Measurements from ENCODE around the gene MICOS13. TPM values are rescaled to one million over a fixed set of nuclear protein-coding genes. Genes with fewer than 3 reads are reported as not detected.

MICOS13 gene
- total and polyA plus RNA-seq, 10 of the 15 experiments (the other 5 are each of a cell fraction or from before 2014, with no cell fraction given), result 9.4 to 211 (median 51.3) TPM

DNA sequence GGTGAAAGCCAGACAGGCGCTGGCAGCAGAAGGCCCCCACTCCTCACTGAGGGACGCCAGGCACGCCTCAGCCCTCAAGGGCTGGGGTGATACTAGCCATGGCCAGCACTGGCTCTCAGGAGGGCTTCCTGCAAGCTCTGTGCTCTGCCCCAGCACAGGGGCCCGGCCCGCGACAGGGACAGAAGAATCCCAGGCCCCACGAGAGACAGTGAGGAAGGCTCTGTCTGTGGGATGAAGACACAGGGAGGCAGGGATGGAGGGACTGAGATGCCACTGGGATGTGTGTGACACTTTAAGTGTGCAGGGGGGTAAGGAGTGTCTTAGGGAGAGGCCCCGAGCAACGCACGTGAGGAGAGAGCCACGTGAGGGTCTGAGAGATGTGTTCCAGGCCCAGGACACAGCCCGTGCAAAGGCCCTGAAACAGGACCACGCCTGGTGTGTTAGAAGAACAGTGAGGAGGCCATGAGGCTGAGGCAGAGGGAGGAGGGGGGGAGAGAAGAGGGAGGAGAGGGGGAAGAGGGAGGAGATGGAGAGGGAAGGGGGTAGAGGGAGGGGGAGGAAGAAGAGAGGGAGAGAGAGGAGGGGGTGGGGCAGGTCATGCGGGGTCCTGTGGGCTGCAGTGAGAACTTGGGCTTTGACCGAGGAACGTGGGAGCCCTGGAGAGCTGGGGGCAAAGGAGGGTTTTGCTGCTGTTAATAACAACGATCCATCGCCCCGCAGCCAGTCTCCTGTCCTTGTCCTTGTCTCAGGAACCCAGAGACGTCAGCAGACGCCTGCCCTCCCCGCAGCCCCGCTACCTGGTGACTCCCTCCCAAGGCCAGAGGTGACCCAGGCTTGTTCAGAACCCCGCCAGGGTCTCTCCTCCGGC lies 16.9 kb upstream of the MICOS13 start:
- intact Hi-C loops (cut with micrococcal nuclease; ENCODE audit: unreplicated experiment) (no loop called here), in situ Hi-C loops (cut with MboI) (no loop called here)
- ATAC-seq (no peak), FAIRE-seq (no peak), DNase-seq (ENCODE audit: low read depth, low spot score) (no peak)
- CTCF ChIA-PET, result interaction anchor here (3.4 kb wide), 1 partner anchor 8 kb away, joined by 18 read pairs; the partner anchor contains the start of gene RPL36
- H3K36me3 ChIP-seq (ENCODE audit: control insufficient read depth in 2 of 2, insufficient read depth in 2 of 2, low read length in 1 of 2), result peaks cover 17 to 59% of the 10 kb centered on the region in 2 experiments
- H3K27ac ChIP-seq (ENCODE audit: control insufficient read depth, insufficient read depth), result no peak overlapping the region
- POLR2A ChIA-PET, result interaction anchor here (0.6 kb wide), 1 partner anchor 452 kb away, joined by 4 read pairs; no protein-coding TSS in a partner anchor
- H3K9me3 ChIP-seq (replicated peaks; ENCODE audit: control insufficient read depth, insufficient read depth, low read length), result no peaks in the 10 kb centered on the region
- no TSS peak for BruUV-seq (replicated peaks)
- no peak overlapping the region for H3K4me2 ChIP-seq (ENCODE audit: control insufficient read depth, insufficient read depth)
- H3K9ac ChIP-seq (ENCODE audit: control insufficient read depth, insufficient read depth, low read length), result no peak overlapping the region
- peaks cover 24% of the 10 kb centered on the region for H3K79me2 ChIP-seq (ENCODE audit: control insufficient read depth, insufficient read depth, low read length)
- H3K27me3 ChIP-seq (replicated peaks in 1 of 2; ENCODE audit: control insufficient read depth in 2 of 2, insufficient read depth in 2 of 2, low read length in 1 of 2), result no peaks in the 10 kb centered on the region
- no peak overlapping the region for H3K4me3 ChIP-seq
- RAD21 ChIA-PET (ENCODE audit: unreplicated experiment), result no interaction called here
- peaks cover 10% of the 10 kb centered on the region for H3K4me1 ChIP-seq (ENCODE audit: control insufficient read depth, insufficient read depth, low read length)
- no peaks in the 10 kb centered on the region; the same call in 1 of the 2 replicates for H4K20me1 ChIP-seq (ENCODE audit: control insufficient read depth, insufficient read depth)
- TF ChIP-seq ZNF24 (IDR thresholded peaks at IDR 0.05), result no peak
- no peak for TF ChIP-seq MXI1 (IDR thresholded peaks at IDR 0.05; ENCODE audit: low read depth, low read length)
- TF ChIP-seq BCL3 (IDR thresholded peaks at IDR 0.05; ENCODE audit: borderline replicate concordance, insufficient read depth, low read depth, low read length, poor library complexity, severe bottlenecking), result peak; percentile 66
- peak; percentile 43 for TF ChIP-seq POLR2A (IDR thresholded peaks at IDR 0.05; ENCODE audit: low read depth, low read length)
- TF ChIP-seq NR2F1 (conservative IDR thresholded peaks at IDR 0.05), result no peak
- peak; percentile 25; the same call in 1 of the 2 replicates for TF ChIP-seq POLR2AphosphoS5 (IDR thresholded peaks at IDR 0.05; ENCODE audit: low read length)
- SMC1A ChIA-PET (ENCODE audit: uncharacterized antibody, unreplicated experiment), result no interaction called here
- no peak overlapping the region for H2AFZ ChIP-seq (ENCODE audit: control insufficient read depth, low read depth, low read length)
- 76% methylated on average over 22 of the region's 25 CpGs for WGBS (ENCODE audit: insufficient coverage, insufficient replicate concordance, low lambda C conversion rate, missing lambda C conversion rate)

All from GM12878 (cell line).